SIG-M5 treated with dmso at 0.1 percent for 504 hours (cell line): ENCODE results near the gene GRIK1.

Source experiments
- DNase-seq: peaks from one replicate; lab custom pipeline; 2025; ENCODE audit not compliant: unreplicated experiment; lab: John Stamatoyannopoulos, UW

The GRIK1 gene

GRCh38 chr21:29721221-29721620 lies 218.6 kb downstream of the GRIK1 start:
- no peak for DNase-seq

GRCh38 chr21:29719521-29719920 lies 220.3 kb downstream of the GRIK1 start:
- no peak for DNase-seq

- no peak for DNase-seq
Observed at GRCh38 chr21:29718081-29718815, 221.5 kb downstream of the GRIK1 start.

- DNase-seq = no peak
Observed at GRCh38 chr21:29717659-29718058, 222.1 kb downstream of the GRIK1 start.

- DNase-seq = no peak
Observed at GRCh38 chr21:29716753-29717152, 223.0 kb downstream of the GRIK1 start.

- no peak for DNase-seq
Observed at GRCh38 chr21:29715089-29715488, 224.7 kb downstream of the GRIK1 start.

- DNase-seq = no peak
Observed at GRCh38 chr21:29712818-29713217, 227.0 kb downstream of the GRIK1 start.

- no peak for DNase-seq
Observed at GRCh38 chr21:29711236-29711635, 228.6 kb downstream of the GRIK1 start.

GRCh38 chr21:29710498-29710897 lies 229.3 kb downstream of the GRIK1 start:
- DNase-seq = no peak

- no peak for DNase-seq
Observed at GRCh38 chr21:29708401-29708800, 231.4 kb downstream of the GRIK1 start.

- no peak for DNase-seq
Observed at GRCh38 chr21:29704719-29705118, 235.1 kb downstream of the GRIK1 start.

GRCh38 chr21:29701676-29702075 lies 238.1 kb downstream of the GRIK1 start:
- DNase-seq = no peak

- DNase-seq = peak; percentile 74
Observed at GRCh38 chr21:29697555-29698193, 242.1 kb downstream of the GRIK1 start.

- DNase-seq = no peak
Observed at GRCh38 chr21:29696937-29697336, 242.9 kb downstream of the GRIK1 start.

GRCh38 chr21:29691616-29692491 lies 247.9 kb downstream of the GRIK1 start:
- DNase-seq = no peak

GRCh38 chr21:29689753-29690152 lies 250.0 kb downstream of the GRIK1 start:
- DNase-seq = no peak

GRCh38 chr21:29684106-29684505 lies 255.7 kb downstream of the GRIK1 start:
- DNase-seq = no peak

- DNase-seq = no peak
Observed at GRCh38 chr21:29682800-29683199, 257.0 kb downstream of the GRIK1 start.

GRCh38 chr21:29680273-29680672 lies 259.5 kb downstream of the GRIK1 start:
- DNase-seq = no peak

GRCh38 chr21:29678626-29679025 lies 261.2 kb downstream of the GRIK1 start:
- DNase-seq = no peak

- no peak for DNase-seq
Observed at GRCh38 chr21:29677326-29677725, 262.5 kb downstream of the GRIK1 start.

GRCh38 chr21:29676395-29676794 lies 263.4 kb downstream of the GRIK1 start:
- no peak for DNase-seq
